H9 (cell line): ENCODE results near the gene SLC39A2. TPM values are rescaled to one million over a fixed set of nuclear protein-coding genes. Genes with fewer than 3 reads are reported as not detected.
A peak's percentile ranks its signal among the peaks of the same experiment; 100 is the strongest.

Source experiments
- DNase-seq: peaks from one replicate; pipeline ENCODE4 v3.0.0-alpha.2; 2017
- H2AFZ ChIP-seq: one replicate; pipeline ENCODE4 v1.6.1; 2013; ENCODE audit warnings: mild to moderate bottlenecking, low read length, control low read depth, moderate library complexity
- H2AK5ac ChIP-seq: 2 replicates; pipeline ENCODE4 v1.6.1; 2013; ENCODE audit warnings: low read length, control low read depth, mixed read lengths; ENCODE audit not compliant: insufficient read length
- H2BK120ac ChIP-seq: one replicate; pipeline ENCODE4 v1.6.1; 2013; ENCODE audit warnings: low read depth, mild to moderate bottlenecking, low read length, control low read depth, inconsistent platforms; ENCODE audit not compliant: poor library complexity, severe bottlenecking
- H2BK12ac ChIP-seq: 2 replicates; pipeline ENCODE4 v1.6.1; 2013; ENCODE audit warnings: low read length, control low read depth, mixed read lengths, low read depth; ENCODE audit not compliant: insufficient read length
- H2BK15ac ChIP-seq: 2 replicates; pipeline ENCODE4 v1.6.1; 2013; ENCODE audit warnings: low read depth, low read length, control low read depth
- H2BK20ac ChIP-seq: one replicate; pipeline ENCODE4 v1.6.1; 2013; ENCODE audit warnings: low read depth, mild to moderate bottlenecking, low read length, control low read depth, inconsistent platforms; ENCODE audit not compliant: poor library complexity, severe bottlenecking
- H2BK5ac ChIP-seq: 2 replicates; pipeline ENCODE4 v1.6.1; 2013; ENCODE audit warnings: low read length, control low read depth, mixed read lengths; ENCODE audit not compliant: insufficient read length
- H3K14ac ChIP-seq: 2 replicates; pipeline ENCODE4 v1.6.1; 2013; ENCODE audit warnings: low read length, control low read depth; ENCODE audit not compliant: insufficient read depth
- H3K18ac ChIP-seq: 2 replicates; pipeline ENCODE4 v1.6.1; 2013; ENCODE audit warnings: low read depth, mild to moderate bottlenecking, mixed read lengths, low read length, control low read depth; ENCODE audit not compliant: insufficient read length
- H3K23ac ChIP-seq: 2 replicates; pipeline ENCODE4 v1.6.1; 2013; ENCODE audit warnings: low read length, control low read depth, mixed read lengths, low read depth; ENCODE audit not compliant: insufficient read length
- H3K23me2 ChIP-seq: 2 replicates; pipeline ENCODE4 v1.6.1; 2013; ENCODE audit warnings: low read depth, mild to moderate bottlenecking, mixed read lengths, low read length, control low read depth; ENCODE audit not compliant: insufficient read length, poor library complexity, severe bottlenecking
- H3K27ac ChIP-seq: 2 replicates; pipeline ENCODE4 v1.5.1; 2013; ENCODE audit warnings: low read length, control low read depth, mixed read lengths, low read depth; ENCODE audit not compliant: insufficient read length
- H3K27me3 ChIP-seq: 2 replicates; pipeline ENCODE4 v1.6.1; 2013; ENCODE audit warnings: low read length, control low read depth, inconsistent platforms; ENCODE audit not compliant: insufficient read depth
- H3K4ac ChIP-seq: 2 replicates; pipeline ENCODE4 v1.6.1; 2013; ENCODE audit warnings: low read depth, mild to moderate bottlenecking, control low read depth, inconsistent platforms, low read length, moderate library complexity
- H3K4me1 ChIP-seq: 2 replicates; pipeline ENCODE4 v1.6.1; 2013; ENCODE audit warnings: low read length, control low read depth, inconsistent platforms; ENCODE audit not compliant: insufficient read depth
- H3K4me2 ChIP-seq: 2 replicates; pipeline ENCODE4 v1.6.1; 2013; ENCODE audit warnings: low read length, control low read depth, mixed read lengths; ENCODE audit not compliant: insufficient read length, insufficient read depth
- H3K56ac ChIP-seq: 2 replicates; pipeline ENCODE4 v1.6.1; 2013; ENCODE audit warnings: low read depth, mild to moderate bottlenecking, mixed read lengths, low read length, control low read depth; ENCODE audit not compliant: insufficient read length
- H3K79me1 ChIP-seq: 2 replicates; pipeline ENCODE4 v1.6.1; 2013; ENCODE audit warnings: low read depth, mild to moderate bottlenecking, moderate library complexity, low read length, control low read depth, inconsistent platforms; ENCODE audit not compliant: insufficient read depth, poor library complexity, severe bottlenecking
- H3K79me2 ChIP-seq: 2 replicates; pipeline ENCODE4 v1.6.1; 2013; ENCODE audit warnings: low read length, control low read depth, inconsistent platforms; ENCODE audit not compliant: insufficient read depth
- H3K9ac ChIP-seq: 2 replicates; pipeline ENCODE4 v1.6.1; 2013; ENCODE audit warnings: low read length, control low read depth, mixed read lengths; ENCODE audit not compliant: insufficient read length; ENCODE audit errors: extremely low read depth
- H3K9me3 ChIP-seq: one replicate; pipeline ENCODE4 v1.6.1; 2013; ENCODE audit warnings: low read depth, low read length, inconsistent platforms; ENCODE audit not compliant: control insufficient read depth
- H3T11ph ChIP-seq: one replicate; pipeline ENCODE4 v1.6.1; 2013; ENCODE audit warnings: mild to moderate bottlenecking, low read length, control low read depth, inconsistent platforms
- H4K20me1 ChIP-seq: one replicate; pipeline ENCODE4 v1.6.1; 2013; ENCODE audit not compliant: control insufficient read depth, insufficient read length, insufficient read depth
- H4K5ac ChIP-seq: 2 replicates; pipeline ENCODE4 v1.6.1; 2013; ENCODE audit warnings: low read depth, mild to moderate bottlenecking, mixed read lengths, low read length, control low read depth; ENCODE audit not compliant: insufficient read length
- H4K8ac ChIP-seq: replicated peaks from 2 replicates; pipeline ENCODE4 v1.6.1; 2013; ENCODE audit warnings: low read length, control low read depth, mixed read lengths, low read depth; ENCODE audit not compliant: insufficient read length
- H4K91ac ChIP-seq: 2 replicates; pipeline ENCODE4 v1.6.1; 2013; ENCODE audit warnings: low read depth, mild to moderate bottlenecking, moderate library complexity, mixed read lengths, low read length, control low read depth; ENCODE audit not compliant: insufficient read length
- H3K27ac Mint-ChIP-seq, 3 experiments: 2 replicates in 2 of 3; 3 replicates in 1 of 3; pipeline ENCODE4 v1.8.0; 2020 to 2021; ENCODE audit warnings: mixed read lengths in 3 of 3, mild to moderate bottlenecking in 1 of 3, moderate library complexity in 1 of 3
- H3K27me3 Mint-ChIP-seq: 2 replicates; pipeline ENCODE4 v1.8.0; 2021; ENCODE audit warnings: low read depth, mild to moderate bottlenecking, moderate library complexity, mixed read lengths
- H3K36me3 Mint-ChIP-seq, 3 experiments: 2 replicates in 2 of 3; 3 replicates in 1 of 3; pipeline ENCODE4 v1.8.0; 2020 to 2021; ENCODE audit warnings: low read depth in 3 of 3, mixed read lengths in 3 of 3; ENCODE audit not compliant: insufficient read depth in 1 of 3
- H3K4me1 Mint-ChIP-seq, 2 experiments: 2 replicates each; pipeline ENCODE4 v1.8.0; 2020; ENCODE audit warnings: mixed read lengths in 2 of 2
- H3K4me3 Mint-ChIP-seq, 2 experiments: 2 replicates in 1 of 2; 3 replicates in 1 of 2; pipeline ENCODE4 v1.8.0; 2020 to 2021; ENCODE audit warnings: mild to moderate bottlenecking in 2 of 2, mixed read lengths in 2 of 2, moderate library complexity in 1 of 2
- H3K9me3 Mint-ChIP-seq, 2 experiments: 2 replicates in 1 of 2; 3 replicates in 1 of 2; pipeline ENCODE4 v1.8.0; 2020; ENCODE audit warnings: mild to moderate bottlenecking in 2 of 2, mixed read lengths in 2 of 2, moderate library complexity in 1 of 2
- CTCF ChIP-seq: fragments of 200-600 bp; sonication (generic); conservative IDR thresholded peaks from 3 replicates; pipeline ENCODE4 v1.8.0; 2021; ENCODE audit warnings: antibody characterized with exemption, mild to moderate bottlenecking
- WGBS: extraction: QIAGEN DNeasy Blood & Tissue Kit; methylation state at CpG from one replicate; pipeline ENCODE4 v1.1.7; 2013; ENCODE audit warnings: missing lambda C conversion rate, low lambda C conversion rate, mixed read lengths; ENCODE audit not compliant: insufficient read length; ENCODE audit errors: extremely low coverage; 5-methylcytosine and 5-hydroxymethylcytosine counted together
- total RNA-seq: library from RNA; stranded (reverse); gene quantifications from 2 replicates; pipeline ENCODE4 v1.2.1, GENCODE V29; 2021

Gene SLC39A2
- total RNA-seq, 1 experiment from 2014 or later: not detected

GRCh38 chr14:21039585-21040369 is 40.7 kb downstream of the SLC39A2 start:
- H4K8ac ChIP-seq: no peak overlapping the region
- no peak overlapping the region for H2BK5ac ChIP-seq
- H3K27me3 ChIP-seq: no peaks in the 10 kb centered on the region
- no peak overlapping the region for H2AK5ac ChIP-seq
- no peak overlapping the region for H2BK120ac ChIP-seq
- no peak overlapping the region for H3K4ac ChIP-seq
- no peak overlapping the region for H3K14ac ChIP-seq
- Mint-ChIP-seq H3K4me1 (peaks cover 24 to 26% of the 10 kb centered on the region in 2 experiments), H3K27ac (no peak overlapping the region), H3K27me3 (peaks cover 36% of the 10 kb centered on the region), H3K9me3 (no peaks in the 10 kb centered on the region), H3K36me3 (no peaks in the 10 kb centered on the region), H3K4me3 (peak overlapping the region in 1 of 2 experiments; percentile 4; a peak in 1 of 5 replicates)
- no peak overlapping the region for H3T11ph ChIP-seq
- H3K56ac ChIP-seq: no peak overlapping the region
- H3K23ac ChIP-seq: no peak overlapping the region
- H3K4me2 ChIP-seq: no peak overlapping the region
- H2BK20ac ChIP-seq: no peak overlapping the region
- no peak overlapping the region for H4K5ac ChIP-seq
- H3K79me1 ChIP-seq: no peaks in the 10 kb centered on the region
- peak overlapping the region; percentile 72 for H2AFZ ChIP-seq
- no peaks in the 10 kb centered on the region for H3K23me2 ChIP-seq
- H2BK15ac ChIP-seq: no peak overlapping the region
- no peak overlapping the region for H3K18ac ChIP-seq
- H2BK12ac ChIP-seq: no peak overlapping the region
- peaks cover 5% of the 10 kb centered on the region for H3K4me1 ChIP-seq
- WGBS: no CpG with 5 or more reads among the region's 8 CpGs
- H3K9me3 ChIP-seq: no peaks in the 10 kb centered on the region
- no peaks in the 10 kb centered on the region for H4K20me1 ChIP-seq
- H3K27ac ChIP-seq: no peak overlapping the region
- DNase-seq: peak; percentile 61
- peak; percentile 78 for TF ChIP-seq CTCF
- H3K79me2 ChIP-seq: no peaks in the 10 kb centered on the region
- no peak overlapping the region for H3K9ac ChIP-seq
- no peak overlapping the region for H4K91ac ChIP-seq
